Measurements from ENCODE around the gene ANKRD39. TPM values are rescaled to one million over a fixed set of nuclear protein-coding genes. Genes with fewer than 3 reads are reported as not detected.
"Not testable (repeated sequence)": the region's sequence is repeated elsewhere in the genome, so short reads cannot be mapped to it uniquely, and the experiment has no call there.

The ANKRD39 gene
- total and polyA plus RNA-seq, 3 donors from 2014 or later = 8.9 to 16.4 (median 13.9) TPM

DNA sequence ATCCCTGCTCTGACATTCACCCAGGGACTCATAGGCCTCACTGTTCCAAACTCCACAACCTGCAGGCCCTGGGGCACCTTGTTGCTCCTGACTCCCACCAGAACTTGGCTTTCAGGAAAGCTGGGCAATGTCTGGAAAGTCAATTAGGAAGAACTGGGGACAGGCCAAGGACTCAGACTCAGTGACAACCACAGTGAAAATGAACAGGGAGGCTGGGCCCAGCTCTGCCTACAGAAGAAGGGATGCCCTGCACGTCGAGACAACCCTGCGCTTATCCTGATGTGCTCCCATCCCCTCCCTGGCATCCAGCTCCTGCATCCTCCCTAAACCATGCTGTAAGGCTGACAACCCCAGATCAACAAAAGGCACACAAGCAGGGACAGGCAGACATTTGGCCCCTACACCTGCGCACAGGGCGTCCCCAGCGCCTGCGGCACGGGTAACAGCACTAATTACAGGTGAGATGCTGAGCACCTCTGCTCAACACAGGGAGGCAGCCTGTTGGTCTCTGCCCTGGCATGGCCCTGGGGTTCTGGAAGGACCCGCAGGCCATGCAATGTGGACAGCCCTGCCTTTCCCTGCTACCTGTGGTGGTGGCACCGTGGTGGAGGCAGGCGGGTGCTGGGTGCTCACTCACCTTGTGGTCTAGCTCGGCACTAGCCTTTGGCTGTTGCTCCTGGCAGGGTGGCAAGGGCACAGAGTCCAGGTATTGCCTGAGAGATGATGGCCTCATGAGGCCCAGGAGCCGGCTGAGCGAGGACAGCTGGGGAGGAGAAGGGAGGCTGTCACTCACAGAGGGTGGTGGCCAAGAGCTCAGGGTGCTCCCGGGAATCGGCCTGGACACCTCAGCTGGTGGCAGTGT is 35.7 kb upstream of the ANKRD39 start:
- intact Hi-C loops (cut with DNase I; ENCODE audit: low total_unique reads) = no loop called here
- H3K4me1 ChIP-seq = peaks cover 14% of the 10 kb centered on the region
- no peak for TF ChIP-seq POLR2A (IDR thresholded peaks at IDR 0.05)
- no peak for TF ChIP-seq CTCF (IDR thresholded peaks at IDR 0.05)

DNA sequence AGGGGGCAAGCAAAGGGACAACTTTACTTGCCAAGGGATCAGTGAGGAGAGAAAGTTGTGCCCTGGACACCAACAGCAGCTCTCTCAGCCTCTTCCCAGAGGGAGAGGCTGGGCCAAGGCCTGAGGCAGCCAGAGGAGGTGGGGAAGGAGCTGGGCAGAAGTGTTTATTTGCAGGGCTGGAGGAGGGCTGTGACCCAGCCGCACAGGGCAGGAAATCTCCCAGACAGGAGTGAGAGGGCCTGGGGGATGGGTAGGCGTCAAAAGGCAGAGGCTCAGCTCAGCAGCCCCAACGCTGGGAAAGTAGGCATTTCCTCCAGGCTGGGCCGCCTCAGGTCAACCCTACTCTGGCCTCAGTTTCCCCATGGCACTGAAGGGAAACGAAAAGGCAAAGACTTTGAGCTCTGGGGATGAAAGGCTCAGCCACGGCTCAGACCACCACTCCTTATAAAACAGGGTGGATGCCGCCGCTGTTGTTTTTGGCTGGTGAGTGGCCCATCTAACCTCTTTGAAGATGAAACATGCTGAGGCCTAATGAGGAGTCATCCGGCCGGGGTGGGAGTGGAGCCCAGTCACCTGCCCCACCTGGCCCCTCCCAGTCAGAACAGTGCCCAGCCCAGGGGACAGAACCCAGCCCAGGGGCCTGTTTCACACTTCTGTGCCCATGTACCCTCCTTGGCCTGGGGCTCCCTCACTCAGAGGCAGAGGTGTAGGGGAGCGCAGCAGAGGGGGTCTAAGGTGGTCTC is 33.9 kb upstream of the ANKRD39 start:
- no peak for DNase-seq
- H3K4me3 ChIP-seq = no peak overlapping the region
- H3K27ac ChIP-seq = no peak overlapping the region

More for the DNA sequence above, 35.7 kb upstream of the ANKRD39 start:
- H3K27ac ChIP-seq = no peak overlapping the region
- 96 to 97% methylated on average over 12 to 16 of the region's 16 CpGs for WGBS, 2 donors
- H3K27me3 ChIP-seq = no peaks in the 10 kb centered on the region
- no peak for DNase-seq
- H3K9me3 ChIP-seq = no peaks in the 10 kb centered on the region
- no peaks in the 10 kb centered on the region for H3K36me3 ChIP-seq (ENCODE audit: low read depth, missing control alignments)
- H3K4me3 ChIP-seq = no peak overlapping the region

DNA sequence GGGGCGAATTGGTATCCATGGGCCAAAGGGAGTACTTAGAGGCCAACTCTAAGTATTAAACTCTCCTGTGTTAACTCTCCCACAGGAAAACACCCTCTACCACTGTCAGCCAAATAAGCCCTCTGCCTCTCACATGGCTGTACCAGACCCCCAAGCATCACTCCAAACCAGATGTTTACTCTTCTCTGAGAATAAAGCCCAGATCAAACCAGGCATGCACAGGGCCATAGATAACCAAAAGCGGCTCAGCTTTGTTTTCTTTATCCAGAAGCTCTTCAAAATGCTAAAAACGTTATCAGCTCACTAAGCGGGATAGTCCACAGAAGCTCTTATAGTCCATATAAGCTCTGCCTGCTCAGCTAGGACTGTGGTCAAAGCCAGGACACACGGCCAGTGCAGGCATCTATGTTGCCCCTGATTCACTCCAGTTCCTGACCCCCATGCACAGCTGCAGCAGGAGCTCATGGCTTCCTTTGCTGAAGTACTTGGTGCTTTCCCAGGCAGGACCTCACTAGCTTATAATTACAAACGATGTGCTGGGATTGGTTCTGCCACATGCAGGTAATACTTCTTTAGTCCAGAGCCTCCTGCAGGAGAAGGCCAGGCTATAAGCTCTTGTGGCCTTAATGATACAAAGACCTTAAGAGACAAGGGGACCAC is 33.0 kb upstream of the ANKRD39 start:
- Histone ChIP-seq H3K36me3 (ENCODE audit: low read depth, missing control alignments) (no peaks in the 10 kb centered on the region), H3K27me3 (no peaks in the 10 kb centered on the region), H3K27ac (no peak overlapping the region), H3K4me1 (peaks cover 21% of the 10 kb centered on the region), H3K9me3 (no peaks in the 10 kb centered on the region), H3K4me3 (no peak overlapping the region)
- TF ChIP-seq CTCF (IDR thresholded peaks at IDR 0.05) = no peak
- no peak for TF ChIP-seq POLR2A (IDR thresholded peaks at IDR 0.05)
- 60 to 74% methylated on average over 6 of the region's 6 CpGs for WGBS, 2 donors
- intact Hi-C loops (cut with DNase I; ENCODE audit: low total_unique reads) = no loop called here
- DNase-seq = no peak

More for the DNA sequence above, 33.9 kb upstream of the ANKRD39 start:
- H3K36me3 ChIP-seq (ENCODE audit: low read depth, missing control alignments) = no peaks in the 10 kb centered on the region
- intact Hi-C loops (cut with DNase I; ENCODE audit: low total_unique reads) = no loop called here
- H3K27me3 ChIP-seq = no peaks in the 10 kb centered on the region
- TF ChIP-seq CTCF (IDR thresholded peaks at IDR 0.05) = no peak
- no peak for TF ChIP-seq POLR2A (IDR thresholded peaks at IDR 0.05)
- peaks cover 25% of the 10 kb centered on the region for H3K4me1 ChIP-seq
- WGBS, 2 donors = 75 to 87% methylated on average over 8 to 11 of the region's 11 CpGs
- H3K9me3 ChIP-seq = no peaks in the 10 kb centered on the region

DNA sequence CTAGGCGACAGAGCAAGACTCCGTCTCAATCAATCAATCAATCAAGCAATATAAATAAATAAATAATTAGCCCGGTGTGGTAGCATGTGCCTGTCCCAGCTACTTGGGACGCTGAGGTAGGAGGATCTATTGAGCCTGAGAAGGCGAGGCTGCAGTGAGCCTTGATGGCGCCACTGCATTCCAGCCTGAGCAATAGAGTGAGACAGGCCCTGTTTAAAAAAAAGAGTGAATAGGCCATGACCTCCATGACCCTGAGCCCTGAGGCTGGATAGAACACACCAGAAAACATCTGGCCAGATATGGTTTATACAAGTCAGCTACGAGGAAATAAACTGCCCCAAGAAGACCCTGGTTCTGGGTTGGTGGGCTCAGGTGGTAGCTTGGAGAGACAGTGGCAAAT is 32.4 kb upstream of the ANKRD39 start:
- H3K27ac ChIP-seq = no peak overlapping the region
- no peak for TF ChIP-seq POLR2A (IDR thresholded peaks at IDR 0.05)
- TF ChIP-seq CTCF (IDR thresholded peaks at IDR 0.05) = no peak
- intact Hi-C loops (cut with DNase I; ENCODE audit: low total_unique reads) = no loop called here
- H3K9me3 ChIP-seq = no peaks in the 10 kb centered on the region
- no peaks in the 10 kb centered on the region for H3K36me3 ChIP-seq (ENCODE audit: low read depth, missing control alignments)
- H3K4me1 ChIP-seq = peaks cover 16% of the 10 kb centered on the region
- no peak for DNase-seq
- no peak overlapping the region for H3K4me3 ChIP-seq
- no peaks in the 10 kb centered on the region for H3K27me3 ChIP-seq
- 90 to 97% methylated on average over 7 of the region's 7 CpGs for WGBS, 2 donors

DNA sequence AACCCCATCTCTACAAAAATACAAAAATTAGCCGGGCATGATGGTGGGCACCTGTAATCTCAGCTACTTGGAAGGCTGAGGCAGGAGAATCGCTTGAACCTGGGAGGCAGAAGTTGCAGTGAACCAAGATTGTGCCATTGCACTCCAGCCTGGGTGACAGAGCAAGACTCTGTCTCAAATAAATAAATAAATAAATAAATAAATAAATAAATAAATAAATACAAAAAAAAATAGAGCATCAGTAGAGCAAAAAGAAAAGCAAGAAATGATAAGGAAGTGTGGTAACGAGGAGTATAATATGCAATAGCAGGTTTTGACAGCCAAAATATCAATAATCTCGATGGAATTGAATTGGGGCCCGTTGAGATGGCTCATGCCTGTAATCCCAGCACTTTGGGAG is 31.7 kb upstream of the ANKRD39 start:
- H3K27ac ChIP-seq; H3K36me3 ChIP-seq (ENCODE audit: low read depth, missing control alignments); DNase-seq; intact Hi-C loops (cut with DNase I; ENCODE audit: low total_unique reads); H3K27me3 ChIP-seq; H3K4me3 ChIP-seq; H3K9me3 ChIP-seq: not testable (repeated sequence)
- H3K4me1 ChIP-seq = peaks cover 16% of the 10 kb centered on the region
- WGBS, 2 donors = 93% methylated on average over 5 of the region's 5 CpGs

Data from testis (tissue), 3 donors.